ENCODE results near the gene NUP85. TPM values are rescaled to one million over a fixed set of nuclear protein-coding genes. Genes with fewer than 3 reads are reported as not detected.
"Not testable (repeated sequence)": the region's sequence is repeated elsewhere in the genome, so short reads cannot be mapped to it uniquely, and the experiment has no call there.

Gene NUP85
- 119 TPM for polyA plus RNA-seq (2012; ENCODE audit: insufficient read depth, insufficient read length)

- peak within 1 kb of the TSS; percentile 98 for H3K4me3 ChIP-seq (ENCODE audit: low read length)
These were observed at the start of gene NUP85 for GRCh38 chr17:75205037-75205792. Gene NUP85 (plus strand): TSS chr17:75205679. CDS start chr17:75205762, 83 bp downstream.

GRCh38 chr17:75158480-75158879, 47.0 kb upstream of the NUP85 start:
- H3K4me3 ChIP-seq (ENCODE audit: low read length); DNase-seq (ENCODE audit: low read depth, low spot score): not testable (repeated sequence)

More at GRCh38 chr17:75205037-75205792, at the start of gene NUP85:
- peak; percentile 83 for DNase-seq (ENCODE audit: low read depth, low spot score)

- no peak for DNase-seq (ENCODE audit: low read depth, low spot score)
These were observed 46.1 kb upstream of the NUP85 start for GRCh38 chr17:75159196-75160031.

GRCh38 chr17:75160211-75160610, 45.3 kb upstream of the NUP85 start:
- no peak for DNase-seq (ENCODE audit: low read depth, low spot score)
- no peak overlapping the region for H3K4me3 ChIP-seq (ENCODE audit: low read length)

More at GRCh38 chr17:75159196-75160031, 46.1 kb upstream of the NUP85 start:
- no peak overlapping the region for H3K4me3 ChIP-seq (ENCODE audit: low read length)

- no peak overlapping the region for H3K4me3 ChIP-seq (ENCODE audit: low read length)
- DNase-seq (ENCODE audit: low read depth, low spot score) = no peak
These were observed 42.4 kb upstream of the NUP85 start for GRCh38 chr17:75163074-75163473.

GRCh38 chr17:75164606-75165005, 40.9 kb upstream of the NUP85 start:
- not testable (repeated sequence) for H3K4me3 ChIP-seq (ENCODE audit: low read length); DNase-seq (ENCODE audit: low read depth, low spot score)

GRCh38 chr17:75168998-75169397, 36.5 kb upstream of the NUP85 start:
- DNase-seq (ENCODE audit: low read depth, low spot score) = no peak
- no peak overlapping the region for H3K4me3 ChIP-seq (ENCODE audit: low read length)

GRCh38 chr17:75173526-75173925, 32.0 kb upstream of the NUP85 start:
- no peak for DNase-seq (ENCODE audit: low read depth, low spot score)
- H3K4me3 ChIP-seq (ENCODE audit: low read length) = no peak overlapping the region

- H3K4me3 ChIP-seq (ENCODE audit: low read length) = no peak overlapping the region
- no peak for DNase-seq (ENCODE audit: low read depth, low spot score)
These were observed 30.5 kb upstream of the NUP85 start for GRCh38 chr17:75174996-75175395.

GRCh38 chr17:75176625-75177024, 28.9 kb upstream of the NUP85 start:
- DNase-seq (ENCODE audit: low read depth, low spot score) = no peak
- no peak overlapping the region for H3K4me3 ChIP-seq (ENCODE audit: low read length)

GRCh38 chr17:75178453-75178852, 27.0 kb upstream of the NUP85 start:
- H3K4me3 ChIP-seq (ENCODE audit: low read length) = no peak overlapping the region
- no peak for DNase-seq (ENCODE audit: low read depth, low spot score)

GRCh38 chr17:75181110-75181509, 24.4 kb upstream of the NUP85 start:
- no peak for DNase-seq (ENCODE audit: low read depth, low spot score)
- H3K4me3 ChIP-seq (ENCODE audit: low read length) = peak overlapping the region; percentile 75

GRCh38 chr17:75181608-75182318, 23.7 kb upstream of the NUP85 start:
- H3K4me3 ChIP-seq (ENCODE audit: low read length) = peak overlapping the region; percentile 75
- DNase-seq (ENCODE audit: low read depth, low spot score) = no peak

- DNase-seq (ENCODE audit: low read depth, low spot score) = no peak
- peak overlapping the region; percentile 75 for H3K4me3 ChIP-seq (ENCODE audit: low read length)
These were observed 23.2 kb upstream of the NUP85 start for GRCh38 chr17:75182319-75182568.

GRCh38 chr17:75182569-75183436, 22.7 kb upstream of the NUP85 start, which contains the start of gene SUMO2:
Gene SUMO2 (minus strand): TSS chr17:75182959. CDS start chr17:75182834, 125 bp downstream.
- H3K4me3 ChIP-seq (ENCODE audit: low read length) = peak within 1 kb of the TSS; percentile 75

GRCh38 chr17:75183999-75184884, 21.2 kb upstream of the NUP85 start:
- H3K4me3 ChIP-seq (ENCODE audit: low read length) = no peak overlapping the region
- no peak for DNase-seq (ENCODE audit: low read depth, low spot score)

More at GRCh38 chr17:75182569-75183436, 22.7 kb upstream of the NUP85 start, which contains the start of gene SUMO2:
- peak; percentile 95 for DNase-seq (ENCODE audit: low read depth, low spot score)

- no peak overlapping the region for H3K4me3 ChIP-seq (ENCODE audit: low read length)
- DNase-seq (ENCODE audit: low read depth, low spot score) = no peak
These were observed 16.9 kb upstream of the NUP85 start for GRCh38 chr17:75188614-75189013.

- DNase-seq (ENCODE audit: low read depth, low spot score) = no peak
- no peak overlapping the region for H3K4me3 ChIP-seq (ENCODE audit: low read length)
These were observed 13.9 kb upstream of the NUP85 start for GRCh38 chr17:75191584-75191983.
